ENCODE measurements around the gene CYP2W1.
A peak's percentile ranks its signal among the peaks of the same experiment; 100 is the strongest.

CYP2W1 gene

GRCh38 chr7:984361-985126 is 1.6 kb downstream of the CYP2W1 start:
- DNase-seq, result no peak

- DNase-seq, result no peak
Observed at GRCh38 chr7:985127-985416, 2.1 kb downstream of the CYP2W1 start.

- no peak for DNase-seq
Observed at GRCh38 chr7:985915-986741, 3.1 kb downstream of the CYP2W1 start.

GRCh38 chr7:986766-987751 is 4.1 kb downstream of the CYP2W1 start:
- DNase-seq, result no peak

- no peak for DNase-seq
Observed at GRCh38 chr7:987909-988308, 4.9 kb downstream of the CYP2W1 start.

- DNase-seq, result no peak
Observed at GRCh38 chr7:988426-988911, 5.5 kb downstream of the CYP2W1 start.

- no peak for DNase-seq
Observed at GRCh38 chr7:988963-989529, 6.1 kb downstream of the CYP2W1 start.

GRCh38 chr7:990352-990932 is 7.5 kb downstream of the CYP2W1 start:
- DNase-seq, result no peak

GRCh38 chr7:990933-991728 is 8.2 kb downstream of the CYP2W1 start:
- no peak for DNase-seq

GRCh38 chr7:991729-992656 is 9.0 kb downstream of the CYP2W1 start:
- no peak for DNase-seq

GRCh38 chr7:992709-993607 is 10.0 kb downstream of the CYP2W1 start:
- peak; percentile 88 for DNase-seq

GRCh38 chr7:994592-995308 is 11.8 kb downstream of the CYP2W1 start:
- no peak for DNase-seq

GRCh38 chr7:995571-995970 is 12.6 kb downstream of the CYP2W1 start:
- DNase-seq, result no peak

GRCh38 chr7:996079-996872 is 13.3 kb downstream of the CYP2W1 start:
- no peak for DNase-seq

- no peak for DNase-seq
Observed at GRCh38 chr7:997404-998395, 14.7 kb downstream of the CYP2W1 start.

GRCh38 chr7:999149-999879 is 16.3 kb downstream of the CYP2W1 start:
- DNase-seq, result no peak

Data from NCI-H1694 treated with DMSO at 0.1 percent for 48 hours (cell line).